Measurements from ENCODE around the gene NDUFS3.
A peak's percentile ranks its signal among the peaks of the same experiment; 100 is the strongest.
"Not testable (repeated sequence)": the region's sequence is repeated elsewhere in the genome, so short reads cannot be mapped to it uniquely, and the experiment has no call there.

Gene NDUFS3

GRCh38 chr11:47578524-47579494 is at the start of gene NDUFS3, which contains the start of gene KBTBD4:
Gene NDUFS3, plus strand, starts transcription at chr11:47579074. Its CDS starts 18 bp downstream, at chr11:47579092.
Gene KBTBD4, minus strand, starts transcription at chr11:47578970. Its CDS starts 19 bp downstream, at chr11:47578951.
- H3K4me3 ChIP-seq (ENCODE audit: low read length) = peak within 1 kb of the TSS; percentile 86
- peak within 1 kb of the TSS; percentile 93 for H3K9ac ChIP-seq (ENCODE audit: low read length)
- H3K4me1 ChIP-seq (ENCODE audit: control insufficient read depth, insufficient read depth, low read length) = peaks cover 21% of the 10 kb centered on the region
- no peaks in the 10 kb centered on the region for H3K9me3 ChIP-seq (ENCODE audit: control insufficient read depth, low read length)
- no peaks in the 10 kb centered on the region for H3K27me3 ChIP-seq (replicated peaks; ENCODE audit: control insufficient read depth, insufficient read depth, low read length)
- peak; percentile 96 for DNase-seq (ENCODE audit: low read depth)
- H3K36me3 ChIP-seq (ENCODE audit: control insufficient read depth, insufficient read depth, low read length, severe bottlenecking) = peaks cover 50% of the 10 kb centered on the region

- Histone ChIP-seq H3K9me3 (ENCODE audit: control insufficient read depth, low read length) (no peaks in the 10 kb centered on the region), H3K27me3 (replicated peaks; ENCODE audit: control insufficient read depth, insufficient read depth, low read length) (no peaks in the 10 kb centered on the region), H3K4me3 (ENCODE audit: low read length) (no peak overlapping the region), H3K36me3 (ENCODE audit: control insufficient read depth, insufficient read depth, low read length, severe bottlenecking) (peaks cover 11% of the 10 kb centered on the region), H3K4me1 (ENCODE audit: control insufficient read depth, insufficient read depth, low read length) (peaks cover 39% of the 10 kb centered on the region), H3K9ac (ENCODE audit: low read length) (no peak overlapping the region)
- no peak for DNase-seq (ENCODE audit: low read depth)
These were observed 48.9 kb upstream of the NDUFS3 start for GRCh38 chr11:47529951-47530350.

- not testable (repeated sequence) for H3K4me3 ChIP-seq (ENCODE audit: low read length); H3K9ac ChIP-seq (ENCODE audit: low read length); H3K9me3 ChIP-seq (ENCODE audit: control insufficient read depth, low read length); H3K27me3 ChIP-seq (replicated peaks; ENCODE audit: control insufficient read depth, insufficient read depth, low read length); DNase-seq (ENCODE audit: low read depth)
- peaks cover 11% of the 10 kb centered on the region for H3K36me3 ChIP-seq (ENCODE audit: control insufficient read depth, insufficient read depth, low read length, severe bottlenecking)
- peaks cover 40% of the 10 kb centered on the region for H3K4me1 ChIP-seq (ENCODE audit: control insufficient read depth, insufficient read depth, low read length)
These were observed 48.2 kb upstream of the NDUFS3 start for GRCh38 chr11:47530721-47531120.

- Histone ChIP-seq H3K9ac (ENCODE audit: low read length) (no peak overlapping the region), H3K27me3 (replicated peaks; ENCODE audit: control insufficient read depth, insufficient read depth, low read length) (no peaks in the 10 kb centered on the region), H3K4me1 (ENCODE audit: control insufficient read depth, insufficient read depth, low read length) (peaks cover 48% of the 10 kb centered on the region), H3K4me3 (ENCODE audit: low read length) (no peak overlapping the region), H3K9me3 (ENCODE audit: control insufficient read depth, low read length) (no peaks in the 10 kb centered on the region), H3K36me3 (ENCODE audit: control insufficient read depth, insufficient read depth, low read length, severe bottlenecking) (peaks cover 8% of the 10 kb centered on the region)
- DNase-seq (ENCODE audit: low read depth) = no peak
These were observed 47.2 kb upstream of the NDUFS3 start for GRCh38 chr11:47531666-47532065.

- peak; percentile 38 for DNase-seq (ENCODE audit: low read depth)
These were observed 46.2 kb upstream of the NDUFS3 start for GRCh38 chr11:47532597-47533213.

GRCh38 chr11:47533690-47534151 is 45.2 kb upstream of the NDUFS3 start:
- no peaks in the 10 kb centered on the region for H3K9me3 ChIP-seq (ENCODE audit: control insufficient read depth, low read length)
- H3K4me1 ChIP-seq (ENCODE audit: control insufficient read depth, insufficient read depth, low read length) = peaks cover 53% of the 10 kb centered on the region
- H3K4me3 ChIP-seq (ENCODE audit: low read length) = no peak overlapping the region
- no peaks in the 10 kb centered on the region for H3K27me3 ChIP-seq (replicated peaks; ENCODE audit: control insufficient read depth, insufficient read depth, low read length)
- DNase-seq (ENCODE audit: low read depth) = peak; percentile 64
- peaks cover 8% of the 10 kb centered on the region for H3K36me3 ChIP-seq (ENCODE audit: control insufficient read depth, insufficient read depth, low read length, severe bottlenecking)
- no peak overlapping the region for H3K9ac ChIP-seq (ENCODE audit: low read length)

More at GRCh38 chr11:47532597-47533213, 46.2 kb upstream of the NDUFS3 start:
- no peaks in the 10 kb centered on the region for H3K27me3 ChIP-seq (replicated peaks; ENCODE audit: control insufficient read depth, insufficient read depth, low read length)
- H3K9me3 ChIP-seq (ENCODE audit: control insufficient read depth, low read length) = no peaks in the 10 kb centered on the region
- H3K4me3 ChIP-seq (ENCODE audit: low read length) = no peak overlapping the region
- H3K9ac ChIP-seq (ENCODE audit: low read length) = peak overlapping the region; percentile 18
- H3K36me3 ChIP-seq (ENCODE audit: control insufficient read depth, insufficient read depth, low read length, severe bottlenecking) = peaks cover 8% of the 10 kb centered on the region
- H3K4me1 ChIP-seq (ENCODE audit: control insufficient read depth, insufficient read depth, low read length) = peaks cover 51% of the 10 kb centered on the region

- H3K4me1 ChIP-seq (ENCODE audit: control insufficient read depth, insufficient read depth, low read length) = peaks cover 58% of the 10 kb centered on the region
- H3K27me3 ChIP-seq (replicated peaks; ENCODE audit: control insufficient read depth, insufficient read depth, low read length) = no peaks in the 10 kb centered on the region
- DNase-seq (ENCODE audit: low read depth) = no peak
- H3K4me3 ChIP-seq (ENCODE audit: low read length) = no peak overlapping the region
- H3K9ac ChIP-seq (ENCODE audit: low read length) = no peak overlapping the region
- H3K36me3 ChIP-seq (ENCODE audit: control insufficient read depth, insufficient read depth, low read length, severe bottlenecking) = peaks cover 7% of the 10 kb centered on the region
- H3K9me3 ChIP-seq (ENCODE audit: control insufficient read depth, low read length) = no peaks in the 10 kb centered on the region
These were observed 44.1 kb upstream of the NDUFS3 start for GRCh38 chr11:47534704-47535251.

GRCh38 chr11:47536915-47537314 is 42.0 kb upstream of the NDUFS3 start:
- no peaks in the 10 kb centered on the region for H3K27me3 ChIP-seq (replicated peaks; ENCODE audit: control insufficient read depth, insufficient read depth, low read length)
- no peak for DNase-seq (ENCODE audit: low read depth)
- no peaks in the 10 kb centered on the region for H3K9me3 ChIP-seq (ENCODE audit: control insufficient read depth, low read length)
- H3K4me1 ChIP-seq (ENCODE audit: control insufficient read depth, insufficient read depth, low read length) = peaks cover 67% of the 10 kb centered on the region
- no peak overlapping the region for H3K4me3 ChIP-seq (ENCODE audit: low read length)
- no peaks in the 10 kb centered on the region for H3K36me3 ChIP-seq (ENCODE audit: control insufficient read depth, insufficient read depth, low read length, severe bottlenecking)
- H3K9ac ChIP-seq (ENCODE audit: low read length) = no peak overlapping the region

- Histone ChIP-seq H3K36me3 (ENCODE audit: control insufficient read depth, insufficient read depth, low read length, severe bottlenecking) (no peaks in the 10 kb centered on the region), H3K27me3 (replicated peaks; ENCODE audit: control insufficient read depth, insufficient read depth, low read length) (no peaks in the 10 kb centered on the region), H3K4me1 (ENCODE audit: control insufficient read depth, insufficient read depth, low read length) (peaks cover 47% of the 10 kb centered on the region), H3K4me3 (ENCODE audit: low read length) (no peak overlapping the region), H3K9me3 (ENCODE audit: control insufficient read depth, low read length) (no peaks in the 10 kb centered on the region), H3K9ac (ENCODE audit: low read length) (no peak overlapping the region)
- DNase-seq (ENCODE audit: low read depth) = no peak
These were observed 39.9 kb upstream of the NDUFS3 start for GRCh38 chr11:47538741-47539565.

GRCh38 chr11:47539681-47540039 is 39.2 kb upstream of the NDUFS3 start:
- Histone ChIP-seq H3K4me1 (ENCODE audit: control insufficient read depth, insufficient read depth, low read length) (peaks cover 40% of the 10 kb centered on the region), H3K9me3 (ENCODE audit: control insufficient read depth, low read length) (no peaks in the 10 kb centered on the region), H3K9ac (ENCODE audit: low read length) (peak overlapping the region; percentile 7), H3K4me3 (ENCODE audit: low read length) (peak overlapping the region; percentile 10), H3K27me3 (replicated peaks; ENCODE audit: control insufficient read depth, insufficient read depth, low read length) (no peaks in the 10 kb centered on the region), H3K36me3 (ENCODE audit: control insufficient read depth, insufficient read depth, low read length, severe bottlenecking) (no peaks in the 10 kb centered on the region)
- no peak for DNase-seq (ENCODE audit: low read depth)
